H9 (cell line): ENCODE results near the gene TRRAP. TPM values are rescaled to one million over a fixed set of nuclear protein-coding genes. Genes with fewer than 3 reads are reported as not detected.

ENCODE experiments used
- DNase-seq: peaks from one replicate; pipeline ENCODE4 v3.0.0-alpha.2; 2017
- H2AFZ ChIP-seq: one replicate; pipeline ENCODE4 v1.6.1; 2013; ENCODE audit warnings: mild to moderate bottlenecking, low read length, control low read depth, moderate library complexity
- H2AK5ac ChIP-seq: 2 replicates; pipeline ENCODE4 v1.6.1; 2013; ENCODE audit warnings: low read length, control low read depth, mixed read lengths; ENCODE audit not compliant: insufficient read length
- H2BK120ac ChIP-seq: one replicate; pipeline ENCODE4 v1.6.1; 2013; ENCODE audit warnings: low read depth, mild to moderate bottlenecking, low read length, control low read depth, inconsistent platforms; ENCODE audit not compliant: poor library complexity, severe bottlenecking
- H2BK12ac ChIP-seq: 2 replicates; pipeline ENCODE4 v1.6.1; 2013; ENCODE audit warnings: low read length, control low read depth, mixed read lengths, low read depth; ENCODE audit not compliant: insufficient read length
- H2BK15ac ChIP-seq: 2 replicates; pipeline ENCODE4 v1.6.1; 2013; ENCODE audit warnings: low read depth, low read length, control low read depth
- H2BK20ac ChIP-seq: one replicate; pipeline ENCODE4 v1.6.1; 2013; ENCODE audit warnings: low read depth, mild to moderate bottlenecking, low read length, control low read depth, inconsistent platforms; ENCODE audit not compliant: poor library complexity, severe bottlenecking
- H2BK5ac ChIP-seq: 2 replicates; pipeline ENCODE4 v1.6.1; 2013; ENCODE audit warnings: low read length, control low read depth, mixed read lengths; ENCODE audit not compliant: insufficient read length
- H3K14ac ChIP-seq: 2 replicates; pipeline ENCODE4 v1.6.1; 2013; ENCODE audit warnings: low read length, control low read depth; ENCODE audit not compliant: insufficient read depth
- H3K18ac ChIP-seq: 2 replicates; pipeline ENCODE4 v1.6.1; 2013; ENCODE audit warnings: low read depth, mild to moderate bottlenecking, mixed read lengths, low read length, control low read depth; ENCODE audit not compliant: insufficient read length
- H3K23ac ChIP-seq: 2 replicates; pipeline ENCODE4 v1.6.1; 2013; ENCODE audit warnings: low read length, control low read depth, mixed read lengths, low read depth; ENCODE audit not compliant: insufficient read length
- H3K23me2 ChIP-seq: 2 replicates; pipeline ENCODE4 v1.6.1; 2013; ENCODE audit warnings: low read depth, mild to moderate bottlenecking, mixed read lengths, low read length, control low read depth; ENCODE audit not compliant: insufficient read length, poor library complexity, severe bottlenecking
- H3K27ac ChIP-seq: 2 replicates; pipeline ENCODE4 v1.5.1; 2013; ENCODE audit warnings: low read length, control low read depth, mixed read lengths, low read depth; ENCODE audit not compliant: insufficient read length
- H3K27me3 ChIP-seq: 2 replicates; pipeline ENCODE4 v1.6.1; 2013; ENCODE audit warnings: low read length, control low read depth, inconsistent platforms; ENCODE audit not compliant: insufficient read depth
- H3K4ac ChIP-seq: 2 replicates; pipeline ENCODE4 v1.6.1; 2013; ENCODE audit warnings: low read depth, mild to moderate bottlenecking, control low read depth, inconsistent platforms, low read length, moderate library complexity
- H3K4me1 ChIP-seq: 2 replicates; pipeline ENCODE4 v1.6.1; 2013; ENCODE audit warnings: low read length, control low read depth, inconsistent platforms; ENCODE audit not compliant: insufficient read depth
- H3K4me2 ChIP-seq: 2 replicates; pipeline ENCODE4 v1.6.1; 2013; ENCODE audit warnings: low read length, control low read depth, mixed read lengths; ENCODE audit not compliant: insufficient read length, insufficient read depth
- H3K56ac ChIP-seq: 2 replicates; pipeline ENCODE4 v1.6.1; 2013; ENCODE audit warnings: low read depth, mild to moderate bottlenecking, mixed read lengths, low read length, control low read depth; ENCODE audit not compliant: insufficient read length
- H3K79me1 ChIP-seq: 2 replicates; pipeline ENCODE4 v1.6.1; 2013; ENCODE audit warnings: low read depth, mild to moderate bottlenecking, moderate library complexity, low read length, control low read depth, inconsistent platforms; ENCODE audit not compliant: insufficient read depth, poor library complexity, severe bottlenecking
- H3K79me2 ChIP-seq: 2 replicates; pipeline ENCODE4 v1.6.1; 2013; ENCODE audit warnings: low read length, control low read depth, inconsistent platforms; ENCODE audit not compliant: insufficient read depth
- H3K9ac ChIP-seq: 2 replicates; pipeline ENCODE4 v1.6.1; 2013; ENCODE audit warnings: low read length, control low read depth, mixed read lengths; ENCODE audit not compliant: insufficient read length; ENCODE audit errors: extremely low read depth
- H3K9me3 ChIP-seq: one replicate; pipeline ENCODE4 v1.6.1; 2013; ENCODE audit warnings: low read depth, low read length, inconsistent platforms; ENCODE audit not compliant: control insufficient read depth
- H3T11ph ChIP-seq: one replicate; pipeline ENCODE4 v1.6.1; 2013; ENCODE audit warnings: mild to moderate bottlenecking, low read length, control low read depth, inconsistent platforms
- H4K20me1 ChIP-seq: one replicate; pipeline ENCODE4 v1.6.1; 2013; ENCODE audit not compliant: control insufficient read depth, insufficient read length, insufficient read depth
- H4K5ac ChIP-seq: 2 replicates; pipeline ENCODE4 v1.6.1; 2013; ENCODE audit warnings: low read depth, mild to moderate bottlenecking, mixed read lengths, low read length, control low read depth; ENCODE audit not compliant: insufficient read length
- H4K8ac ChIP-seq: replicated peaks from 2 replicates; pipeline ENCODE4 v1.6.1; 2013; ENCODE audit warnings: low read length, control low read depth, mixed read lengths, low read depth; ENCODE audit not compliant: insufficient read length
- H4K91ac ChIP-seq: 2 replicates; pipeline ENCODE4 v1.6.1; 2013; ENCODE audit warnings: low read depth, mild to moderate bottlenecking, moderate library complexity, mixed read lengths, low read length, control low read depth; ENCODE audit not compliant: insufficient read length
- H3K27ac Mint-ChIP-seq, 3 experiments: 2 replicates in 2 of 3; 3 replicates in 1 of 3; pipeline ENCODE4 v1.8.0; 2020 to 2021; ENCODE audit warnings: mixed read lengths in 3 of 3, mild to moderate bottlenecking in 1 of 3, moderate library complexity in 1 of 3
- H3K27me3 Mint-ChIP-seq: 2 replicates; pipeline ENCODE4 v1.8.0; 2021; ENCODE audit warnings: low read depth, mild to moderate bottlenecking, moderate library complexity, mixed read lengths
- H3K36me3 Mint-ChIP-seq, 3 experiments: 2 replicates in 2 of 3; 3 replicates in 1 of 3; pipeline ENCODE4 v1.8.0; 2020 to 2021; ENCODE audit warnings: low read depth in 3 of 3, mixed read lengths in 3 of 3; ENCODE audit not compliant: insufficient read depth in 1 of 3
- H3K4me1 Mint-ChIP-seq, 2 experiments: 2 replicates each; pipeline ENCODE4 v1.8.0; 2020; ENCODE audit warnings: mixed read lengths in 2 of 2
- H3K4me3 Mint-ChIP-seq, 2 experiments: 2 replicates in 1 of 2; 3 replicates in 1 of 2; pipeline ENCODE4 v1.8.0; 2020 to 2021; ENCODE audit warnings: mild to moderate bottlenecking in 2 of 2, mixed read lengths in 2 of 2, moderate library complexity in 1 of 2
- H3K9me3 Mint-ChIP-seq, 2 experiments: 2 replicates in 1 of 2; 3 replicates in 1 of 2; pipeline ENCODE4 v1.8.0; 2020; ENCODE audit warnings: mild to moderate bottlenecking in 2 of 2, mixed read lengths in 2 of 2, moderate library complexity in 1 of 2
- CTCF ChIP-seq: fragments of 200-600 bp; sonication (generic); conservative IDR thresholded peaks from 3 replicates; pipeline ENCODE4 v1.8.0; 2021; ENCODE audit warnings: antibody characterized with exemption, mild to moderate bottlenecking
- WGBS: extraction: QIAGEN DNeasy Blood & Tissue Kit; methylation state at CpG from one replicate; pipeline ENCODE4 v1.1.7; 2013; ENCODE audit warnings: missing lambda C conversion rate, low lambda C conversion rate, mixed read lengths; ENCODE audit not compliant: insufficient read length; ENCODE audit errors: extremely low coverage; 5-methylcytosine and 5-hydroxymethylcytosine counted together
- total RNA-seq: library from RNA; stranded (reverse); gene quantifications from 2 replicates; pipeline ENCODE4 v1.2.1, GENCODE V29; 2021

Gene TRRAP
- total RNA-seq, 1 experiment from 2014 or later: 58.6 TPM

GRCh38 chr7:98909487-98909886, 31.2 kb downstream of the TRRAP start:
- Mint-ChIP-seq H3K4me3 (no peak overlapping the region), H3K27ac (no peak overlapping the region), H3K4me1 (no peaks in the 10 kb centered on the region), H3K36me3 (peaks cover 76 to 97% (median 95%) of the 10 kb centered on the region in 3 experiments), H3K27me3 (no peaks in the 10 kb centered on the region), H3K9me3 (peaks cover 15 to 20% of the 10 kb centered on the region in 2 experiments)
- Histone ChIP-seq H3K23ac (no peak overlapping the region), H4K20me1 (peaks cover 2% of the 10 kb centered on the region), H3K79me1 (no peaks in the 10 kb centered on the region), H2BK5ac (no peak overlapping the region), H3K56ac (no peak overlapping the region), H2BK120ac (no peak overlapping the region), H3K9ac (no peak overlapping the region), H3K14ac (no peak overlapping the region), H4K8ac (no peak overlapping the region), H2AFZ (no peak overlapping the region), H2BK12ac (no peak overlapping the region), H3K27ac (no peak overlapping the region), H3K4me1 (no peaks in the 10 kb centered on the region), H2BK20ac (no peak overlapping the region), H3K4me2 (no peak overlapping the region), H3K4ac (no peak overlapping the region), H4K91ac (no peak overlapping the region), H2BK15ac (no peak overlapping the region), H3K27me3 (no peaks in the 10 kb centered on the region), H3K9me3 (peaks cover 8% of the 10 kb centered on the region), H3K79me2 (no peaks in the 10 kb centered on the region), H4K5ac (no peak overlapping the region), H3T11ph (no peak overlapping the region), H3K18ac (no peak overlapping the region), H2AK5ac (no peak overlapping the region), H3K23me2 (no peaks in the 10 kb centered on the region)
- TF ChIP-seq CTCF: no peak
- no peak for DNase-seq
- no CpG with 5 or more reads among the region's 8 CpGs for WGBS
